Neural progenitor cell (in vitro differentiated cells): Measurements from ENCODE around the gene RTN4R. TPM values are rescaled to one million over a fixed set of nuclear protein-coding genes. Genes with fewer than 3 reads are reported as not detected.
"Not testable (repeated sequence)": the region's sequence is repeated elsewhere in the genome, so short reads cannot be mapped to it uniquely, and the experiment has no call there.

Experiments
- DNase-seq: peaks from one replicate; pipeline ENCODE4 v3.0.0-alpha.2; 2016; ENCODE audit warnings: low spot score
- H2AFZ ChIP-seq: fragments of 200-600 bp; sonication (generic); replicated peaks from 2 replicates; pipeline ENCODE4 v1.6.1; 2016; ENCODE audit warnings: antibody characterized with exemption
- H3F3A ChIP-seq: fragments of 200-600 bp; sonication (generic); 2 replicates; pipeline ENCODE4 v1.6.1; 2016; ENCODE audit warnings: antibody characterized with exemption, low read depth
- H3K27ac ChIP-seq: fragments of 200-600 bp; sonication (generic); 2 replicates; pipeline ENCODE4 v1.5.1; 2016; ENCODE audit warnings: mild to moderate bottlenecking
- H3K27me3 ChIP-seq: fragments of 200-600 bp; sonication (generic); 2 replicates; pipeline ENCODE4 v1.6.1; 2016; ENCODE audit warnings: mild to moderate bottlenecking, moderate library complexity
- H3K36me3 ChIP-seq: fragments of 200-600 bp; sonication (generic); 2 replicates; pipeline ENCODE4 v1.5.1; 2016
- H3K4me1 ChIP-seq: fragments of 200-600 bp; sonication (generic); 2 replicates; pipeline ENCODE4 v1.6.1; 2016; ENCODE audit warnings: mixed run types
- H3K4me2 ChIP-seq: fragments of 200-600 bp; sonication (generic); 2 replicates; pipeline ENCODE4 v1.6.1; 2016
- H3K4me3 ChIP-seq: fragments of 200-600 bp; sonication (generic); 2 replicates; pipeline ENCODE4 v1.5.1; 2016
- H3K79me2 ChIP-seq: fragments of 200-600 bp; sonication (generic); 2 replicates; pipeline ENCODE4 v1.6.1; 2016; ENCODE audit warnings: low read depth
- H3K9ac ChIP-seq: fragments of 200-600 bp; sonication (generic); 2 replicates; pipeline ENCODE4 v1.6.1; 2016
- H3K9me3 ChIP-seq: fragments of 200-600 bp; sonication (generic); 2 replicates; pipeline ENCODE4 v1.5.1; 2016; ENCODE audit warnings: low read depth
- H4K20me1 ChIP-seq: fragments of 200-600 bp; sonication (generic); 2 replicates; pipeline ENCODE4 v1.6.1; 2016; ENCODE audit warnings: low read depth
- H3K27ac Mint-ChIP-seq: 3 replicates; pipeline ENCODE4 v1.8.0; 2021; ENCODE audit warnings: mixed read lengths
- H3K27me3 Mint-ChIP-seq: 2 replicates; pipeline ENCODE4 v1.8.0; 2022; ENCODE audit warnings: low read depth, mild to moderate bottlenecking, inconsistent platforms, moderate library complexity, mixed read lengths; ENCODE audit not compliant: insufficient read depth
- H3K36me3 Mint-ChIP-seq: 3 replicates; pipeline ENCODE4 v1.8.0; 2021; ENCODE audit warnings: mixed read lengths
- H3K4me1 Mint-ChIP-seq: 3 replicates; pipeline ENCODE4 v1.8.0; 2021; ENCODE audit warnings: mixed read lengths
- H3K4me3 Mint-ChIP-seq: 3 replicates; pipeline ENCODE4 v1.8.0; 2021; ENCODE audit warnings: mild to moderate bottlenecking, moderate library complexity, mixed read lengths
- H3K9me3 Mint-ChIP-seq: 3 replicates; pipeline ENCODE4 v1.8.0; 2020; ENCODE audit warnings: mixed read lengths
- EZH2 ChIP-seq: fragments of 200-600 bp; sonication (generic); IDR thresholded peaks from 2 replicates; pipeline ENCODE4 v1.6.1; 2017; ENCODE audit warnings: antibody characterized with exemption, mild to moderate bottlenecking, moderate library complexity
- EZH2phosphoT487 ChIP-seq: fragments of 200-600 bp; sonication (generic); IDR thresholded peaks from 2 replicates; pipeline ENCODE4 v1.6.1; 2017; ENCODE audit warnings: antibody characterized with exemption
- total RNA-seq: library from RNA; depleted of rRNA; stranded (reverse); fragments of >200 nt; gene quantifications from 2 replicates; pipeline ENCODE4 v1.2.3, GENCODE V29; 2015; ENCODE audit warnings: low replicate concordance
- TF ChIP-seq, protein P1 (sequence below): fragments of 200-600 bp; sonication (generic); IDR thresholded peaks from 2 replicates; pipeline ENCODE4 v1.5.1; 2017; ENCODE audit warnings: antibody characterized with exemption, mild to moderate bottlenecking

Gene RTN4R
- total RNA-seq, 1 donor from 2014 or later: 6.3 TPM

DNA sequence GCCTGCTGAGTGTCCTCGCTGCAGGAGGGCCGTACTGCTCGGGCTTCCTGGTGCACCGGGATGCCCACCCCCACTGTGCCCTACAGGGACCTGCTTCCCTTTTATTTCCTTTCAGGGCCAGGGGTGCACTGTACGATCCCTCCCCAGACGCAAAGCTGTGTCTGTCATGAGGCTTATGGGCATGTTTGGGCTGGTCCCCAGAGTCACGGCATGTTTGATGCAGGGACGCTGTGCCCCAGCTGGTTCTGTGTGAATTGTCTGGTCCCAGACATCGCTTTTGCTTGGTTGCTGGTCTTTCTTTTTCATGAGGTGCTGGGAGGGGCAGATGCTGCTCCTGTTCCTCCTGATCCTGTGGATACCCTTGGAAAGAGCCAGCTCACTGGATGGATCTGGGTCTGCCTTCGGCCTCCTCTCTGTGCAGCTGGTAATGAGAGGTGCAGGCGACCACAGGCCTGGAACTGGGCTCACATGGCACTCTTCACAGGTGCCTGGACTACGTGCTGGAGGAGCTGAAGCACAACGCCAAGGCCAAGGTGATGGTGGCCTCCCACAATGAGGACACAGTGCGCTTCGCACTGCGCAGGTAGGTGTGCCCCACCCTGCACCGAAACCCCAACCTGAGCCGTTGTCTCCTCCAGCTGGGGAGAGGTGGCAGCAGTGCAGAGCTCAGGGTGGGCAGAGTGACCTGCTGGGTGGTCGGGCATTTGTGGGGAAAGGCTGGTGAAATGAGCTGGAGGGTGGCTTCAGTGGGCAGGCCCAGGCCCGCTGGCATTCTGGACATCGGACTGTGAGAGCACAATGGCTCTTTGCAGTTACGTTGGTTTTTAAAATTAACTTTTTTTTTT lies 40.9 kb upstream of the RTN4R start:
- not testable (repeated sequence) for H3K4me1 ChIP-seq, H3F3A ChIP-seq, H3K79me2 ChIP-seq, H3K4me3 Mint-ChIP-seq, H3K36me3 ChIP-seq, H3K4me2 ChIP-seq, DNase-seq, H3K9me3 ChIP-seq, H3K36me3 Mint-ChIP-seq, H3K4me1 Mint-ChIP-seq, H3K9ac ChIP-seq, H3K27me3 Mint-ChIP-seq, H3K27me3 ChIP-seq, H4K20me1 ChIP-seq, H2AFZ ChIP-seq, H3K9me3 Mint-ChIP-seq, H3K4me3 ChIP-seq, H3K27ac Mint-ChIP-seq, H3K27ac ChIP-seq

DNA sequence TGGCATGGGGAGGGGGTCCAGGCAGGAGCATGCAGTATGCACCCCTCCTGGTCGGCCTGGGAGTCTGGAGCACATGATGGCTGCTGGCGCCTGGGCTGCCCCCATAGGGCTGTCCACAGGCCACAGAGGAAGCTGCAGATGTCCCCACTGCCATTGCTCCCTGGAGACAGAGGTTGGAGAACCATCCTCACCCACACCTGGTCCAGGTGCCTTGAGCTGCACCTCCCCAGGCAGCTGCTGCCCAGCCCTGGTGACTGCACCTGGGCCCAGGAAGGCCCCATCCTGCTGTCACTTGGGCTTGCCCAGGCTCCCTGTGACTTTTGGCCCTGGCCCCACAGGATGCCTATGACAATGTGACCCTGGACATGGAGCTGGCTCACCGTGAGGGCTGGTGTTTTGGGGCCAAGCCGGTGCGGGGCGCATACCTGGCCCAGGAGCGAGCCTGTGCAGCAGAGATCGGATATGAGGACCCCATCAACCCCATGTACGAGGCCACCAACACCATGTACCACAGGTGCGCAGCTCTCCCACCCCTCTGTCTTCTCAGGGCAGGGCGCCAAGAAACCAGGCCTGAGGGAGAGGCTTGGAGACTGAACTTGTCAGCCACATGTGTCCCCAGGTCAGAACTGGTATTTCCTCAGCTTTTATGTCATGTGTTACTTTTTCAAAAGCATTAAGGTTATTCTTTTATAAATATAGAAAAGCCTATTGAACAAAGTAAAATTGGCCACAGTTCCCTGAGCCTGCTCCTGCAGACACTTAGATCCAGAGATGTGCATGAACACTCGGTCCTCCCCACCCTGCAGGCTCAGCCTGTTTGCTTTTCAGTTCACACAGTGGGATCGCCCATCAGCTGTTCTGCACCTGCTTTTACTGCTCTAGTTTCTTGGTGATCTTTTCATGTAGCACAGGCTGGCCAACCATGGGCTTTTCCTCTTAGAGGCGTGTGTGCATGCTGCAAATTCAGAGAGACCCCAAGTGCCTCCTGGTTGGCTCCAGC lies 39.6 kb upstream of the RTN4R start:
- H3K9me3 ChIP-seq, H3K27ac Mint-ChIP-seq, H3K27ac ChIP-seq, H3K27me3 ChIP-seq, H3K9ac ChIP-seq, H3K4me1 Mint-ChIP-seq, DNase-seq, H3K4me3 Mint-ChIP-seq, H3K36me3 ChIP-seq, H3F3A ChIP-seq, H3K4me3 ChIP-seq, H3K27me3 Mint-ChIP-seq, H3K79me2 ChIP-seq, H3K9me3 Mint-ChIP-seq, H3K36me3 Mint-ChIP-seq, H3K4me1 ChIP-seq, H3K4me2 ChIP-seq, H4K20me1 ChIP-seq, H2AFZ ChIP-seq: not testable (repeated sequence)

DNA sequence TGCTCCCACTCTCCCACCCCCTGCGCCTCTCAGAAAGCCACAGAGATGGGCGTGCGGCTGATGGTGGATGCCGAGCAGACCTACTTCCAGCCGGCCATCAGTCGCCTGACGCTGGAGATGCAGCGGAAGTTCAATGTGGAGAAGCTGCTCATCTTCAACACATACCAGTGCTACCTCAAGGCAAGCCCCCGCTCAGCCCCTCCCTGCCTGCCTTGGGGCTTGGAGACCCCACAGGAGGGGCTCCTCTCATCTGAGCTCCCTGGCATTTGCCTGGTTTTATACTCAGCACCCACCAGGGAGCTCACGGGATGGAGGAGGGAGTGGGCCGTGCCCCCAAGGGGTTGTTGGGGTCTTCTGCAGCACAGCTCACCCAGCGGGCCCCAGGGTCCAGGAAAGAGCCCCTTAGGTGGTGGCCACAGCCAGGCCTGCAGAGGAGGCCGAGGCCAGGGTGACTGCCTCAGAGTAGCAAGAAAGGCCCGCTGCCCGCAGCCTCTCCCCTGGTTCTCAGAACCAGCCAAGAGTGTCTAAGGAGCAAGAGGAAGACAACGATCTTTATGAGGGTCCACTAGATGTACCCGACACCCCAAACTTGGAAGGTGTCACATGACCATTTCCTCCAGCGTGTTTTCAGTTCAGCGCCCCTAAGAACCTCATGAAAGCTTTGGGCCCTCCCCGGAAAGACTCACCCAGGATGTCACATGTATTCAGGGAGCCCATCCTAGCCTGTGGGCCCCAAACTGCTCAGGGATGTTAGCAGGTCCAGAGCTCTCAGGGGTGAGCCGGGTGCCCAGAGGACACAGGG lies 38.7 kb upstream of the RTN4R start:
- H3K79me2 ChIP-seq, H3K27me3 Mint-ChIP-seq, H3K4me1 Mint-ChIP-seq, H3K9ac ChIP-seq, H3K9me3 ChIP-seq, H3K36me3 ChIP-seq, H2AFZ ChIP-seq, H3K27ac Mint-ChIP-seq, H3K4me1 ChIP-seq, H3K36me3 Mint-ChIP-seq, H3K4me2 ChIP-seq, H3K4me3 Mint-ChIP-seq, H3K27ac ChIP-seq, H3K9me3 Mint-ChIP-seq, DNase-seq, H3K4me3 ChIP-seq, H4K20me1 ChIP-seq, H3F3A ChIP-seq: not testable (repeated sequence)
- peaks cover 11% of the 10 kb centered on the region for H3K27me3 ChIP-seq

DNA sequence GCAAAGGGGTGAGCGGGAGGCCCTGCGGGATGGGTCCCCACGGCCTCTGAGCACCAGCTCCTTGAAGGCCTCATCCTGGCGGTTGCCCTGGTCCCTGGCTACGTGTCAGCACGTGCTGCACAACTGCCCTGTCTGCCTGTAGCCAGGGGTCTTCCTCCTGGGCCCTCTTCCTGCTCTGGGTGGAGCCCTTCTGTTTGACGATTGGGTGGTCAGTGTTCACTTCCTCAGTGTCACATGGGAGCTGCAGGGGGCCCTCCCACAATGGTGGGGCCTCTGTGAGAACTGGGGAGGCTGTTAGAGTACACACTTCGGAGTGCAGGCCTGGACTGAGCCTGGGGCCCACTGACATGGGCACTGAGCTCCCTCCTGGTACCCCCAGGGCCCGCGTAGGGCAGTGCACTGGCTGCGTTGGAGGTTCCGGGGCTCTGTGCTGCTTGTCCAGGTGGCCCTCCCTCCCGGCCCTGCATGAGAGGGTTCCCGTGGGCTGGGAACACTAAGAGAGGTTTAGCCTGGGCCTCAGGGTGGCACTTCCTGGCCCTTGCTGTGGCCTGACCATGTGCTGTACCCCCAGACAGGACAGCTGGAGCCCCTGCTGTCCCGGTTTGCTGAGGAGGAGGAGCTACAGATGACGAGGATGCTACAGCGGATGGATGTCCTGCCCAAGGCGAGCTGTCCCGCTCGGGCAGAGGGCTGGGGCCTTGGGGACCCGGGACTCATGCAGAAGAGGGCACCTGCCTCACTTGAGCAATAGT lies 38.0 kb upstream of the RTN4R start:
- H4K20me1 ChIP-seq: no peaks in the 10 kb centered on the region
- Mint-ChIP-seq H3K36me3 (no peaks in the 10 kb centered on the region), H3K4me3 (no peak overlapping the region), H3K9me3 (no peaks in the 10 kb centered on the region), H3K27ac (no peak overlapping the region), H3K4me1 (peaks cover 6% of the 10 kb centered on the region), H3K27me3 (peaks cover 12% of the 10 kb centered on the region)
- no peak overlapping the region for H2AFZ ChIP-seq
- H3K27me3 ChIP-seq: peaks cover 19% of the 10 kb centered on the region
- H3F3A ChIP-seq: no peaks in the 10 kb centered on the region
- H3K9me3 ChIP-seq: no peaks in the 10 kb centered on the region
- H3K4me2 ChIP-seq: no peak overlapping the region
- no peaks in the 10 kb centered on the region for H3K79me2 ChIP-seq
- no peak overlapping the region for H3K4me3 ChIP-seq
- H3K9ac ChIP-seq: no peak overlapping the region
- H3K36me3 ChIP-seq: no peaks in the 10 kb centered on the region
- TF ChIP-seq, protein P1, sequence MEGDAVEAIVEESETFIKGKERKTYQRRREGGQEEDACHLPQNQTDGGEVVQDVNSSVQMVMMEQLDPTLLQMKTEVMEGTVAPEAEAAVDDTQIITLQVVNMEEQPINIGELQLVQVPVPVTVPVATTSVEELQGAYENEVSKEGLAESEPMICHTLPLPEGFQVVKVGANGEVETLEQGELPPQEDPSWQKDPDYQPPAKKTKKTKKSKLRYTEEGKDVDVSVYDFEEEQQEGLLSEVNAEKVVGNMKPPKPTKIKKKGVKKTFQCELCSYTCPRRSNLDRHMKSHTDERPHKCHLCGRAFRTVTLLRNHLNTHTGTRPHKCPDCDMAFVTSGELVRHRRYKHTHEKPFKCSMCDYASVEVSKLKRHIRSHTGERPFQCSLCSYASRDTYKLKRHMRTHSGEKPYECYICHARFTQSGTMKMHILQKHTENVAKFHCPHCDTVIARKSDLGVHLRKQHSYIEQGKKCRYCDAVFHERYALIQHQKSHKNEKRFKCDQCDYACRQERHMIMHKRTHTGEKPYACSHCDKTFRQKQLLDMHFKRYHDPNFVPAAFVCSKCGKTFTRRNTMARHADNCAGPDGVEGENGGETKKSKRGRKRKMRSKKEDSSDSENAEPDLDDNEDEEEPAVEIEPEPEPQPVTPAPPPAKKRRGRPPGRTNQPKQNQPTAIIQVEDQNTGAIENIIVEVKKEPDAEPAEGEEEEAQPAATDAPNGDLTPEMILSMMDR: no peak
- TF ChIP-seq EZH2 (no peak), EZH2phosphoT487 (no peak)
- no peak overlapping the region for H3K27ac ChIP-seq
- no peak for DNase-seq
- no peaks in the 10 kb centered on the region for H3K4me1 ChIP-seq

DNA sequence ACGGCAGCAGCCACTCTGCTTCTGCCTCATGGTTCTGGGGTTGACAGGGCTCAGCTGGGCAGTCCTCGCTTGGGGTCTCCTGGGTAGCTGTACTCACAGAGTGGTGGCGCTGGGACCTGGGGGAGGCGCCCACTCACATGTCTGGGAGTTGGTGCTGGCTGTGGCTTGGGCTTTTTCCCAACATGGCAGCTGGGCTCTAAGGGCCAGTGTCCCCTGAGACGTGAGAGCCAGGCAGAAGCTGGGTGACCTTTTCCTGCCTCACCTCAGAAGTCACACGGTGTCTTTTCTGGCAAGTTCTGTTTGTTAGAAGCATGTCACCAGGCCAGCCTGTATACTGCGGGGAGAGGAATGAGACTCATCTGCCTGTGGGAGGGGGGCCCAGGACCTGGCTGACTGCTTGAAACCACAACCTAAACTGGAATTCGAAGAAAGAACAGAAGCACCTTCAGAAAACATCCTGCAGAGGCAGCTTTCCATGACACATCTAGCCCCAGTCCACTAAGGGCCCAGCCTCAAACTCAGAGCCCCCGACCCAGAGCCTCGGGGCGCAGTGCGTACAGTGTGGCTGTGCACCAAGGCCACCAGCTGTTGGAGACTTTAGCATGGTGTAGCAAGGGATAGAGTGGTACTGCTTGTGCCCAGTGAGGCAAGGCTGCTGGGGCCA lies 37.2 kb upstream of the RTN4R start:
- peaks cover 19% of the 10 kb centered on the region for H3K27me3 Mint-ChIP-seq

More for the DNA sequence above, 37.2 kb upstream of the RTN4R start:
- not testable (repeated sequence) for H3K9me3 Mint-ChIP-seq, H4K20me1 ChIP-seq, H3K9ac ChIP-seq, H3K4me3 Mint-ChIP-seq, H3K4me2 ChIP-seq, H3K4me1 Mint-ChIP-seq, H3K36me3 ChIP-seq, H3K36me3 Mint-ChIP-seq, H3K27ac Mint-ChIP-seq, H3K27ac ChIP-seq, H2AFZ ChIP-seq, H3F3A ChIP-seq, H3K4me3 ChIP-seq, H3K4me1 ChIP-seq, DNase-seq, H3K79me2 ChIP-seq, H3K9me3 ChIP-seq
- peaks cover 26% of the 10 kb centered on the region for H3K27me3 ChIP-seq
